HepG2 (cell line): ENCODE measurements around the gene SEBOX. TPM values are rescaled to one million over a fixed set of nuclear protein-coding genes. Genes with fewer than 3 reads are reported as not detected.

ENCODE experiments used
- ARNT ChIP-seq: fragments of 450-650 bp; IDR thresholded peaks from 2 replicates; pipeline ENCODE4 v1.6.1; 2017
- CHCHD3 ChIP-seq: sonication (generic); formaldehyde crosslinking; IDR thresholded peaks from 2 replicates; pipeline ENCODE4 v1.8.0; 2022; ENCODE audit warnings: mild to moderate bottlenecking, missing genetic modification reagents, moderate library complexity
- ESRRA ChIP-seq: sonication (generic); formaldehyde crosslinking; IDR thresholded peaks from 2 replicates; pipeline ENCODE4 v1.5.1; 2020; ENCODE audit warnings: mild to moderate bottlenecking, low read depth, missing genetic modification reagents
- IKZF1 ChIP-seq: fragments of 450-650 bp; IDR thresholded peaks from 2 replicates; pipeline ENCODE4 v1.7.1; 2016
- MAF1 ChIP-seq: sonication (generic); formaldehyde crosslinking; IDR thresholded peaks from 2 replicates; pipeline ENCODE4 v1.5.0; 2020; ENCODE audit warnings: missing genetic modification reagents, borderline replicate concordance
- MYC ChIP-seq: sonication (generic); formaldehyde crosslinking; IDR thresholded peaks from 2 replicates; pipeline ENCODE4 v1.9.0; 2021; ENCODE audit warnings: missing genetic modification reagents, borderline replicate concordance
- POLR2G ChIP-seq: fragments of 200-400 bp; formaldehyde crosslinking; IDR thresholded peaks from 2 replicates; pipeline ENCODE4 v1.6.1; 2018; ENCODE audit warnings: mild to moderate bottlenecking, low read depth, low read length, moderate library complexity
- SOX13 ChIP-seq, 3 experiments: fragments of 450-650 bp in 1 of 3; sonication (generic) in 1 of 3; formaldehyde crosslinking in 1 of 3; IDR thresholded peaks in 2 of 3; conservative IDR thresholded peaks in 1 of 3; 2 replicates each; pipeline versions ENCODE4 v1.5.0 to v1.6.1; 2016 to 2020; ENCODE audit warnings: antibody characterized with exemption in 1 of 3, mild to moderate bottlenecking in 1 of 3, missing compliant biosample characterization in 1 of 3, missing genetic modification reagents in 1 of 3, moderate library complexity in 1 of 3
- ZNF350 ChIP-seq: sonication (generic); formaldehyde crosslinking; IDR thresholded peaks from 2 replicates; pipeline ENCODE4 v1.4.0; 2020; ENCODE audit warnings: mild to moderate bottlenecking, low read depth, missing genetic modification reagents, borderline replicate concordance
- ZNF367 ChIP-seq: sonication (generic); formaldehyde crosslinking; IDR thresholded peaks from 2 replicates; pipeline ENCODE4 v1.4.0; 2020; ENCODE audit warnings: missing genetic modification reagents, borderline replicate concordance
- ZNF451 ChIP-seq: sonication (generic); formaldehyde crosslinking; IDR thresholded peaks from 2 replicates; pipeline ENCODE4 v1.5.0; 2020; ENCODE audit warnings: mild to moderate bottlenecking, missing genetic modification reagents
- ZNF546 ChIP-seq: sonication (generic); formaldehyde crosslinking; conservative IDR thresholded peaks from 2 replicates; pipeline ENCODE4 v1.8.1; 2023; ENCODE audit warnings: mild to moderate bottlenecking, missing genetic modification reagents
- ZNF577 ChIP-seq: sonication (generic); formaldehyde crosslinking; IDR thresholded peaks from 2 replicates; pipeline ENCODE4 v1.4.0; 2020; ENCODE audit warnings: mild to moderate bottlenecking, low read depth, missing genetic modification reagents, borderline replicate concordance
- ZNF644 ChIP-seq: IDR thresholded peaks from 2 replicates; pipeline ENCODE4 v1.6.1; 2016; ENCODE audit warnings: low read depth
- ZNF850 ChIP-seq: sonication (generic); formaldehyde crosslinking; conservative IDR thresholded peaks from 2 replicates; pipeline ENCODE4 v1.9.0; 2021; ENCODE audit warnings: mild to moderate bottlenecking, missing genetic modification reagents
- polyA plus RNA-seq, 8 experiments: library from polyadenylated mRNA; depleted of rRNA in 3 of 8; stranded (reverse) in 7 of 8; unstranded in 1 of 8; fragments of >200 nt; fragmentation: Illumina TruSeq in 4 of 8; extraction: Trizol in 4 of 8; gene quantifications; 2 replicates each; pipeline versions ENCODE4 v1.2.1 to v1.2.3, GENCODE V29; 2011 to 2016; ENCODE audit warnings: low read depth in 4 of 8, missing spikeins in 1 of 8, mixed read lengths in 1 of 8; ENCODE audit not compliant: insufficient read depth in 1 of 8
- total RNA-seq, 5 experiments: library from RNA; depleted of rRNA; stranded (reverse); fragments of >200 nt; fragmentation: Illumina TruSeq; extraction: Trizol; gene quantifications; 2 replicates each; pipeline ENCODE4 v1.2.3, GENCODE V29; 2016; ENCODE audit warnings: low read depth in 1 of 5
- TF ChIP-seq, protein P1 (sequence below): sonication (generic); formaldehyde crosslinking; IDR thresholded peaks from 2 replicates; pipeline ENCODE4 v1.4.0; 2020; ENCODE audit warnings: missing genetic modification reagents, borderline replicate concordance
- TF ChIP-seq, protein P2 (sequence below): sonication (generic); formaldehyde crosslinking; IDR thresholded peaks from 2 replicates; pipeline ENCODE4 v1.8.1; 2023; ENCODE audit warnings: mild to moderate bottlenecking, missing genetic modification reagents
- TF ChIP-seq, protein P3 (sequence below): sonication (generic); formaldehyde crosslinking; conservative IDR thresholded peaks from 2 replicates; pipeline ENCODE4 v1.4.0; 2020; ENCODE audit warnings: missing genetic modification reagents
- TF ChIP-seq, protein P4 (sequence below): sonication (generic); formaldehyde crosslinking; IDR thresholded peaks from 2 replicates; pipeline ENCODE4 v1.4.0; 2020; ENCODE audit warnings: missing genetic modification reagents, mild to moderate bottlenecking, borderline replicate concordance

The SEBOX gene
- total and polyA plus RNA-seq, 2 of the 13 experiments (the other 11 are each of a cell fraction or from before 2014, with no cell fraction given): not detected

DNA sequence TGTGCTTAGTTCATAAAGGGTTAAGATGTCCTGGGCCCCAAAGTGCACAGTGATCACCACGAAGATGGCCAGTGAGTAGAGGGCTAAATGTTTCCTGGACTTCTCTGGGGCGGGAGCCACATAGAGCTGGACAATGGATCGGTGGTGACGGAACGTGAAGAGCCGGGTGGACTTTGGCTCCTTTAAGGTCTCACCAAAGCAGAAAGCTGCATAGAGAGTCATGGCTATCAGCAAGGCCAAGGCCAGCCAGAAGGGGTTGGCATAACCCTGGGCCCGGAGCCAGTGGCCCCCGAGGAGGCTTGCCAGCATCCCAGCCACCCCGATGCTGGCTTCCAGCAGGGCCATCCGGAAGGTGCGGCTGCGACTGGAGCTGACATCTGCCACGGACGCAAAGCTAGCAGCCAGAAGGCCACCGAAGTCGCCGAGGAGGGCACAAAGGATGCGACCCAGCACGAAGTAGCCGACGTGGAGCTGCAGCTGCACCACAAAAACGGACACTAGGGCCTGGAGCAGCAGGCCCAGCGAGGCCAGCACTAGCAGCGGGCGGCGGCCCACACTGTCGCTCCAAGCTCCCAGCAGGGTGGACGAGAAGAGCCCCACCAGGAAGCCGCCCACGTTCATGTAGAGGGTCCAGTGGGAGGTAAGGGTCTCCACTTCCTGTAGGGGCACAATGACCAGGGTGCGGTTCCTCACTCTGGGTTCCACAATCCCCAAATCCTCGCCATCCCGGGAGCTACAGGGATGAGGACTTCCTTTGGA, 40.0 kb upstream of the SEBOX start (continued):
- TF ChIP-seq ARNT (no peak), ZNF367 (CRISPR knock-in tag) (no peak), ZNF644 (CRISPR knock-in tag) (peak; percentile 52; the same call in 1 of the 2 replicates), ZNF850 (CRISPR knock-in tag) (no peak), ZNF546 (CRISPR knock-in tag) (no peak), POLR2G (0 out of 2 replicates have a peak, but pooled peaks have one; percentile 15), SOX13 (IDR thresholded peaks at IDR 0.05) (peak; percentile 29; the same call in 1 of the 2 replicates), SOX13 (CRISPR knock-in tag; conservative IDR thresholded peaks at IDR 0.05 in 1 of 2, IDR thresholded peaks at IDR 0.05 in 1 of 2) (peak in 1 of 2 experiments; percentile 83; a peak in 2 of 4 replicates), MYC (CRISPR knock-in tag) (no peak), ESRRA (no peak), CHCHD3 (no peak), ZNF350 (CRISPR knock-in tag) (peak; percentile 57; the same call in 1 of the 2 replicates), MAF1 (no peak), IKZF1 (no peak), ZNF577 (CRISPR knock-in tag) (no peak), ZNF451 (CRISPR knock-in tag) (no peak)
- TF ChIP-seq, protein P1, sequence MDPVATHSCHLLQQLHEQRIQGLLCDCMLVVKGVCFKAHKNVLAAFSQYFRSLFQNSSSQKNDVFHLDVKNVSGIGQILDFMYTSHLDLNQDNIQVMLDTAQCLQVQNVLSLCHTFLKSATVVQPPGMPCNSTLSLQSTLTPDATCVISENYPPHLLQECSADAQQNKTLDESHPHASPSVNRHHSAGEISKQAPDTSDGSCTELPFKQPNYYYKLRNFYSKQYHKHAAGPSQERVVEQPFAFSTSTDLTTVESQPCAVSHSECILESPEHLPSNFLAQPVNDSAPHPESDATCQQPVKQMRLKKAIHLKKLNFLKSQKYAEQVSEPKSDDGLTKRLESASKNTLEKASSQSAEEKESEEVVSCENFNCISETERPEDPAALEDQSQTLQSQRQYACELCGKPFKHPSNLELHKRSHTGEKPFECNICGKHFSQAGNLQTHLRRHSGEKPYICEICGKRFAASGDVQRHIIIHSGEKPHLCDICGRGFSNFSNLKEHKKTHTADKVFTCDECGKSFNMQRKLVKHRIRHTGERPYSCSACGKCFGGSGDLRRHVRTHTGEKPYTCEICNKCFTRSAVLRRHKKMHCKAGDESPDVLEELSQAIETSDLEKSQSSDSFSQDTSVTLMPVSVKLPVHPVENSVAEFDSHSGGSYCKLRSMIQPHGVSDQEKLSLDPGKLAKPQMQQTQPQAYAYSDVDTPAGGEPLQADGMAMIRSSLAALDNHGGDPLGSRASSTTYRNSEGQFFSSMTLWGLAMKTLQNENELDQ: no peak
- TF ChIP-seq, protein P2, sequence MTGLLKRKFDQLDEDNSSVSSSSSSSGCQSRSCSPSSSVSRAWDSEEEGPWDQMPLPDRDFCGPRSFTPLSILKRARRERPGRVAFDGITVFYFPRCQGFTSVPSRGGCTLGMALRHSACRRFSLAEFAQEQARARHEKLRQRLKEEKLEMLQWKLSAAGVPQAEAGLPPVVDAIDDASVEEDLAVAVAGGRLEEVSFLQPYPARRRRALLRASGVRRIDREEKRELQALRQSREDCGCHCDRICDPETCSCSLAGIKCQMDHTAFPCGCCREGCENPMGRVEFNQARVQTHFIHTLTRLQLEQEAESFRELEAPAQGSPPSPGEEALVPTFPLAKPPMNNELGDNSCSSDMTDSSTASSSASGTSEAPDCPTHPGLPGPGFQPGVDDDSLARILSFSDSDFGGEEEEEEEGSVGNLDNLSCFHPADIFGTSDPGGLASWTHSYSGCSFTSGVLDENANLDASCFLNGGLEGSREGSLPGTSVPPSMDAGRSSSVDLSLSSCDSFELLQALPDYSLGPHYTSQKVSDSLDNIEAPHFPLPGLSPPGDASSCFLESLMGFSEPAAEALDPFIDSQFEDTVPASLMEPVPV (CRISPR knock-in tag): no peak
- TF ChIP-seq, protein P3, sequence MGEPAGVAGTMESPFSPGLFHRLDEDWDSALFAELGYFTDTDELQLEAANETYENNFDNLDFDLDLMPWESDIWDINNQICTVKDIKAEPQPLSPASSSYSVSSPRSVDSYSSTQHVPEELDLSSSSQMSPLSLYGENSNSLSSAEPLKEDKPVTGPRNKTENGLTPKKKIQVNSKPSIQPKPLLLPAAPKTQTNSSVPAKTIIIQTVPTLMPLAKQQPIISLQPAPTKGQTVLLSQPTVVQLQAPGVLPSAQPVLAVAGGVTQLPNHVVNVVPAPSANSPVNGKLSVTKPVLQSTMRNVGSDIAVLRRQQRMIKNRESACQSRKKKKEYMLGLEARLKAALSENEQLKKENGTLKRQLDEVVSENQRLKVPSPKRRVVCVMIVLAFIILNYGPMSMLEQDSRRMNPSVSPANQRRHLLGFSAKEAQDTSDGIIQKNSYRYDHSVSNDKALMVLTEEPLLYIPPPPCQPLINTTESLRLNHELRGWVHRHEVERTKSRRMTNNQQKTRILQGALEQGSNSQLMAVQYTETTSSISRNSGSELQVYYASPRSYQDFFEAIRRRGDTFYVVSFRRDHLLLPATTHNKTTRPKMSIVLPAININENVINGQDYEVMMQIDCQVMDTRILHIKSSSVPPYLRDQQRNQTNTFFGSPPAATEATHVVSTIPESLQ: no peak
- TF ChIP-seq, protein P4, sequence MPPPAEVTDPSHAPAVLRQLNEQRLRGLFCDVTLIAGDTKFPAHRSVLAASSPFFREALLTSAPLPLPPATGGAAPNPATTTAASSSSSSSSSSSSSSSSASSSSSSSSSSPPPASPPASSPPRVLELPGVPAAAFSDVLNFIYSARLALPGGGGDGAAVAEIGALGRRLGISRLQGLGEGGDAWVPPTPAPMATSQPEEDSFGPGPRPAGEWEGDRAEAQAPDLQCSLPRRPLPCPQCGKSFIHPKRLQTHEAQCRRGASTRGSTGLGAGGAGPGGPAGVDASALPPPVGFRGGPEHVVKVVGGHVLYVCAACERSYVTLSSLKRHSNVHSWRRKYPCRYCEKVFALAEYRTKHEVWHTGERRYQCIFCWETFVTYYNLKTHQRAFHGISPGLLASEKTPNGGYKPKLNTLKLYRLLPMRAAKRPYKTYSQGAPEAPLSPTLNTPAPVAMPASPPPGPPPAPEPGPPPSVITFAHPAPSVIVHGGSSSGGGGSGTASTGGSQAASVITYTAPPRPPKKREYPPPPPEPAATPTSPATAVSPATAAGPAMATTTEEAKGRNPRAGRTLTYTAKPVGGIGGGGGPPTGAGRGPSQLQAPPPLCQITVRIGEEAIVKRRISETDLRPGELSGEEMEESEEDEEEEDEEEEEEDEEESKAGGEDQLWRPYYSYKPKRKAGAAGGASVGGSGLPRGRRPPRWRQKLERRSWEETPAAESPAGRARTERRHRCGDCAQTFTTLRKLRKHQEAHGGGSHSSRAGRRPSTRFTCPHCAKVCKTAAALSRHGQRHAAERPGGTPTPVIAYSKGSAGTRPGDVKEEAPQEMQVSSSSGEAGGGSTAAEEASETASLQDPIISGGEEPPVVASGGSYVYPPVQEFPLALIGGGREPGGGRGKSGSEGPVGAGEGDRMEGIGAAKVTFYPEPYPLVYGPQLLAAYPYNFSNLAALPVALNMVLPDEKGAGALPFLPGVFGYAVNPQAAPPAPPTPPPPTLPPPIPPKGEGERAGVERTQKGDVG (CRISPR knock-in tag): peak; percentile 43; the same call in 1 of the 2 replicates
